Left forelimb (tissue), 1 donor: ENCODE results near the gene NUTM2G.
"Not testable (repeated sequence)": the region's sequence is repeated elsewhere in the genome, so short reads cannot be mapped to it uniquely, and the experiment has no call there.

Source experiments
- DNase-seq: peaks from one replicate; pipeline ENCODE4 v3.0.0-alpha.2; 2018; ENCODE audit warnings: low spot score

NUTM2G gene

GRCh38 chr9:96942181-96942580 lies 13.5 kb downstream of the NUTM2G start:
- not testable (repeated sequence) for DNase-seq

- not testable (repeated sequence) for DNase-seq
These were observed 20.7 kb downstream of the NUTM2G start for GRCh38 chr9:96949346-96949745.

GRCh38 chr9:96950539-96950938 lies 21.9 kb downstream of the NUTM2G start:
- DNase-seq = not testable (repeated sequence)

- not testable (repeated sequence) for DNase-seq
These were observed 38.9 kb downstream of the NUTM2G start for GRCh38 chr9:96967591-96967990.

GRCh38 chr9:96972552-96972951 lies 43.9 kb downstream of the NUTM2G start:
- not testable (repeated sequence) for DNase-seq

GRCh38 chr9:96974037-96974436 lies 45.4 kb downstream of the NUTM2G start:
- not testable (repeated sequence) for DNase-seq

- DNase-seq = not testable (repeated sequence)
These were observed 55.0 kb downstream of the NUTM2G start for GRCh38 chr9:96983496-96984122.

GRCh38 chr9:96984139-96984538 lies 55.5 kb downstream of the NUTM2G start:
- DNase-seq = not testable (repeated sequence)

- DNase-seq = not testable (repeated sequence)
These were observed 56.2 kb downstream of the NUTM2G start for GRCh38 chr9:96984887-96985286.
